A549 (cell line): Measurements from ENCODE around the gene ZNF652. TPM values are rescaled to one million over a fixed set of nuclear protein-coding genes. Genes with fewer than 3 reads are reported as not detected.

Experiments used
- ATAC-seq, 2 experiments: fragments of 200-7000 bp in 1 of 2; fragments of >200 bp in 1 of 2; cut with Nextera tagmentation in 1 of 2; cut with Tn5 transposase in 1 of 2; 3 replicates each; pipeline versions ENCODE4 v1.8.0 to v1.9.1; 2018 to 2020; ENCODE audit warnings: mild to moderate bottlenecking in 1 of 2, moderate library complexity in 1 of 2
- CTCF ChIA-PET: fragments of 300-600 bp; sonication (Branson Sonifier 250); formaldehyde crosslinking; extraction: SDS; loops from one replicate; lab custom pipeline; 2021; ENCODE audit warnings: antibody characterized with exemption, inconsistent platforms; lab: Yijun Ruan, JAX
- POLR2A ChIA-PET: fragments of 350-600 bp; formaldehyde crosslinking; extraction: SDS; loops from one replicate; lab custom pipeline; 2021; ENCODE audit warnings: antibody characterized with exemption, inconsistent platforms; lab: Yijun Ruan, JAX
- DNase-seq, 2 experiments: peaks; one replicate each; pipeline versions ENCODE4 v3.0.0 to v3.0.0-alpha.2; 2011 to 2016; ENCODE audit warnings: low read depth in 1 of 2, low spot score in 1 of 2
- FAIRE-seq: peaks from 2 replicates; lab custom pipeline; 2011; peaks lifted over from hg19 to GRCh38; lab: Jason Lieb, UNC
- H3K27ac ChIP-seq, 2 experiments: fragments of >200 bp; sonication (Bioruptor Twin); formaldehyde crosslinking; 3 replicates each; pipeline ENCODE4 v1.5.1; 2016 to 2017
- H3K4me1 ChIP-seq: fragments of >200 bp; sonication (Bioruptor Twin); formaldehyde crosslinking; 3 replicates; pipeline ENCODE4 v1.6.1; 2016
- H3K4me2 ChIP-seq: fragments of >200 bp; sonication (Bioruptor Twin); formaldehyde crosslinking; 3 replicates; pipeline ENCODE4 v1.6.1; 2016
- H3K4me3 ChIP-seq: fragments of >200 bp; sonication (Bioruptor Twin); formaldehyde crosslinking; 3 replicates; pipeline ENCODE4 v1.5.1; 2016
- H3K9me3 ChIP-seq: fragments of >200 bp; sonication (Bioruptor Twin); formaldehyde crosslinking; 3 replicates; pipeline ENCODE4 v1.6.1; 2016
- CBX2 ChIP-seq: fragments of 200-600 bp; sonication (generic); IDR thresholded peaks from 2 replicates; pipeline ENCODE4 v1.6.1; 2016; ENCODE audit warnings: low read depth, mild to moderate bottlenecking, borderline replicate concordance
- EHF ChIP-seq: fragments of 250-450 bp; sonication (Bioruptor Pico); IDR thresholded peaks from 2 replicates; pipeline ENCODE4 v1.5.0; 2020; ENCODE audit warnings: mild to moderate bottlenecking
- FOSB ChIP-seq: fragments of 250-450 bp; sonication (Bioruptor Pico); IDR thresholded peaks from 2 replicates; pipeline ENCODE4 v1.5.0; 2020; ENCODE audit warnings: mild to moderate bottlenecking, moderate library complexity
- HDAC2 ChIP-seq: fragments of 200-600 bp; sonication (generic); IDR thresholded peaks from 2 replicates; pipeline ENCODE4 v1.6.1; 2016
- HOXA7 ChIP-seq: fragments of 250-450 bp; sonication (Bioruptor Pico); IDR thresholded peaks from 2 replicates; pipeline ENCODE4 v1.5.0; 2020; ENCODE audit warnings: mild to moderate bottlenecking, moderate library complexity
- HOXB13 ChIP-seq: fragments of 250-450 bp; sonication (Bioruptor Pico); IDR thresholded peaks from 2 replicates; pipeline ENCODE4 v1.5.0; 2020; ENCODE audit warnings: low read depth, mild to moderate bottlenecking, moderate library complexity
- HOXB5 ChIP-seq: fragments of 250-450 bp; sonication (Bioruptor Pico); IDR thresholded peaks from 2 replicates; pipeline ENCODE4 v1.5.0; 2020; ENCODE audit warnings: mild to moderate bottlenecking, moderate library complexity
- KDM1A ChIP-seq: fragments of 200-600 bp; sonication (generic); IDR thresholded peaks from 2 replicates; pipeline ENCODE4 v1.6.1; 2016; ENCODE audit warnings: low read depth, mild to moderate bottlenecking
- MAZ ChIP-seq: fragments of 150-350 bp; IDR thresholded peaks from 2 replicates; pipeline ENCODE4 v1.6.1; 2014; ENCODE audit warnings: antibody characterized with exemption, low read depth, low read length, borderline replicate concordance
- MYC ChIP-seq: IDR thresholded peaks from 2 replicates; pipeline ENCODE4 v1.6.1; 2012; ENCODE audit warnings: mild to moderate bottlenecking, inconsistent platforms, low read length, improper control_type of control experiment, borderline replicate concordance
- NFE2L2 ChIP-seq: fragments of 150-350 bp; conservative IDR thresholded peaks from 2 replicates; pipeline ENCODE4 v1.6.1; 2014; ENCODE audit warnings: low read length
- NR3C1 ChIP-seq: fragments of >200 bp; sonication (Bioruptor Twin); formaldehyde crosslinking; IDR thresholded peaks from 3 replicates; pipeline ENCODE4 v1.6.1; 2017
- PHF8 ChIP-seq: fragments of 200-600 bp; sonication (generic); IDR thresholded peaks from 2 replicates; pipeline ENCODE4 v1.6.1; 2016; ENCODE audit warnings: low read depth, mild to moderate bottlenecking, antibody characterized with exemption, moderate library complexity, borderline replicate concordance
- POLR2AphosphoS2 ChIP-seq: conservative IDR thresholded peaks from 2 replicates; pipeline ENCODE4 v1.6.1; 2012; ENCODE audit warnings: low read length, improper control_type of control experiment, inconsistent platforms
- RARB ChIP-seq: fragments of 250-450 bp; sonication (Bioruptor Pico); IDR thresholded peaks from 2 replicates; pipeline ENCODE4 v1.8.0; 2021; ENCODE audit warnings: mild to moderate bottlenecking, moderate library complexity
- RCOR1 ChIP-seq: fragments of 150-350 bp; IDR thresholded peaks from 2 replicates; pipeline ENCODE4 v1.6.1; 2014; ENCODE audit warnings: antibody characterized with exemption, low read length, low read depth
- RFX5 ChIP-seq: fragments of 450-650 bp; IDR thresholded peaks from 2 replicates; pipeline ENCODE4 v1.7.1; 2014; ENCODE audit warnings: antibody characterized with exemption, mild to moderate bottlenecking, moderate library complexity
- SREBF2 ChIP-seq: fragments of 450-650 bp; IDR thresholded peaks from 2 replicates; pipeline ENCODE4 v1.6.1; 2014; ENCODE audit warnings: mild to moderate bottlenecking, moderate library complexity
- ZFP36 ChIP-seq: fragments of 450-650 bp; IDR thresholded peaks from 2 replicates; pipeline ENCODE4 v1.6.1; 2014; ENCODE audit warnings: borderline replicate concordance; ENCODE audit not compliant: partially characterized antibody
- WGBS: methylation state at CpG from one replicate; pipeline ENCODE4 v1.1.6; 2017; ENCODE audit errors: missing lambda C conversion rate; 5-methylcytosine and 5-hydroxymethylcytosine counted together
- polyA plus RNA-seq, 4 experiments: library from polyadenylated mRNA; depleted of rRNA in 3 of 4; stranded (reverse); fragments of >200 nt; fragmentation: RNase III in 1 of 4; extraction: RNeasy Plus Mini Kit Qiagen cat#74134 plus additional on column Dnase treatment in 1 of 4; gene quantifications; 2 replicates in 3 of 4; 3 replicates in 1 of 4; pipeline ENCODE4 v1.2.3, GENCODE V29; 2011 to 2017
- TF ChIP-seq, protein P1 (sequence below): IDR thresholded peaks from 2 replicates; pipeline ENCODE4 v1.6.1; 2012
- TF ChIP-seq, protein P2 (sequence below): fragments of 200-600 bp; sonication (generic); IDR thresholded peaks from 2 replicates; pipeline ENCODE4 v1.6.1; 2016; ENCODE audit warnings: antibody characterized with exemption, mild to moderate bottlenecking, moderate library complexity
- TF ChIP-seq, protein P3 (sequence below): IDR thresholded peaks from 2 replicates; pipeline ENCODE4 v1.6.1; 2012
- TF ChIP-seq, protein P4 (sequence below): fragments of >200 bp; sonication (Bioruptor Twin); formaldehyde crosslinking; IDR thresholded peaks from 2 replicates; pipeline ENCODE4 v1.6.1; 2016
- TF ChIP-seq, protein P5 (sequence below): IDR thresholded peaks from 2 replicates; pipeline ENCODE4 v1.6.1; 2012; ENCODE audit warnings: low read depth, borderline replicate concordance
- TF ChIP-seq, protein P6 (sequence below): fragments of 150-350 bp; IDR thresholded peaks from 2 replicates; pipeline ENCODE4 v1.6.1; 2014; ENCODE audit warnings: low read depth, mild to moderate bottlenecking, low read length
- TF ChIP-seq, protein P7 (sequence below): fragments of 250-450 bp; sonication (Bioruptor Pico); IDR thresholded peaks from 2 replicates; pipeline ENCODE4 v1.5.0; 2021; ENCODE audit warnings: mild to moderate bottlenecking, moderate library complexity, borderline replicate concordance

The ZNF652 gene
- polyA plus RNA-seq, 2 of the 4 experiments (the other 2 are of a cell fraction), result 5.7 to 14.8 TPM

DNA sequence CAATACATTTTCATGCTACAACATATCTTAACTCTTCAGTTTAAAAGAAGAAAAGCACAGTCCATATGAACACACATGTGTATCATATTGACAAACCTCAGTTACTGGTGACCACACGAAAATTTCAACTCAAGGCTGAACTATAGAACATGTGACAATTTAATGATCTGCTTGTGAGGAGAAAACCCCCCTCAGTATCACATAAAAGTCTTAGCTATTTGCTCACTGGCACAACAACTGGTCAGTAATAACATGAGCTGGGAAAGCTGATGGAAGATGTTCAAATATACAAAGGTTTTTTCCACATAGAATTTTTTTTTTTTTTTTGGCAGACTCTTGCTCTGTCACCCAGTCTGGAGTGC lies 19.5 kb downstream of the ZNF652 start (continued):
- TF ChIP-seq, protein P1, sequence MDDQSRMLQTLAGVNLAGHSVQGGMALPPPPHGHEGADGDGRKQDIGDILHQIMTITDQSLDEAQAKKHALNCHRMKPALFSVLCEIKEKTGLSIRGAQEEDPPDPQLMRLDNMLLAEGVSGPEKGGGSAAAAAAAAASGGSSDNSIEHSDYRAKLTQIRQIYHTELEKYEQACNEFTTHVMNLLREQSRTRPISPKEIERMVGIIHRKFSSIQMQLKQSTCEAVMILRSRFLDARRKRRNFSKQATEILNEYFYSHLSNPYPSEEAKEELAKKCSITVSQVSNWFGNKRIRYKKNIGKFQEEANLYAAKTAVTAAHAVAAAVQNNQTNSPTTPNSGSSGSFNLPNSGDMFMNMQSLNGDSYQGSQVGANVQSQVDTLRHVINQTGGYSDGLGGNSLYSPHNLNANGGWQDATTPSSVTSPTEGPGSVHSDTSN, result no peak
- TF ChIP-seq, protein P2, sequence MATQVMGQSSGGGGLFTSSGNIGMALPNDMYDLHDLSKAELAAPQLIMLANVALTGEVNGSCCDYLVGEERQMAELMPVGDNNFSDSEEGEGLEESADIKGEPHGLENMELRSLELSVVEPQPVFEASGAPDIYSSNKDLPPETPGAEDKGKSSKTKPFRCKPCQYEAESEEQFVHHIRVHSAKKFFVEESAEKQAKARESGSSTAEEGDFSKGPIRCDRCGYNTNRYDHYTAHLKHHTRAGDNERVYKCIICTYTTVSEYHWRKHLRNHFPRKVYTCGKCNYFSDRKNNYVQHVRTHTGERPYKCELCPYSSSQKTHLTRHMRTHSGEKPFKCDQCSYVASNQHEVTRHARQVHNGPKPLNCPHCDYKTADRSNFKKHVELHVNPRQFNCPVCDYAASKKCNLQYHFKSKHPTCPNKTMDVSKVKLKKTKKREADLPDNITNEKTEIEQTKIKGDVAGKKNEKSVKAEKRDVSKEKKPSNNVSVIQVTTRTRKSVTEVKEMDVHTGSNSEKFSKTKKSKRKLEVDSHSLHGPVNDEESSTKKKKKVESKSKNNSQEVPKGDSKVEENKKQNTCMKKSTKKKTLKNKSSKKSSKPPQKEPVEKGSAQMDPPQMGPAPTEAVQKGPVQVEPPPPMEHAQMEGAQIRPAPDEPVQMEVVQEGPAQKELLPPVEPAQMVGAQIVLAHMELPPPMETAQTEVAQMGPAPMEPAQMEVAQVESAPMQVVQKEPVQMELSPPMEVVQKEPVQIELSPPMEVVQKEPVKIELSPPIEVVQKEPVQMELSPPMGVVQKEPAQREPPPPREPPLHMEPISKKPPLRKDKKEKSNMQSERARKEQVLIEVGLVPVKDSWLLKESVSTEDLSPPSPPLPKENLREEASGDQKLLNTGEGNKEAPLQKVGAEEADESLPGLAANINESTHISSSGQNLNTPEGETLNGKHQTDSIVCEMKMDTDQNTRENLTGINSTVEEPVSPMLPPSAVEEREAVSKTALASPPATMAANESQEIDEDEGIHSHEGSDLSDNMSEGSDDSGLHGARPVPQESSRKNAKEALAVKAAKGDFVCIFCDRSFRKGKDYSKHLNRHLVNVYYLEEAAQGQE, result no peak
- TF ChIP-seq POLR2AphosphoS2, result no peak
- TF ChIP-seq SREBF2, result no peak
- TF ChIP-seq EHF (CRISPR knock-in tag), result no peak
- no peak for TF ChIP-seq HOXB5 (CRISPR knock-in tag)
- no peak for TF ChIP-seq HDAC2
- no peak for TF ChIP-seq NR3C1

DNA sequence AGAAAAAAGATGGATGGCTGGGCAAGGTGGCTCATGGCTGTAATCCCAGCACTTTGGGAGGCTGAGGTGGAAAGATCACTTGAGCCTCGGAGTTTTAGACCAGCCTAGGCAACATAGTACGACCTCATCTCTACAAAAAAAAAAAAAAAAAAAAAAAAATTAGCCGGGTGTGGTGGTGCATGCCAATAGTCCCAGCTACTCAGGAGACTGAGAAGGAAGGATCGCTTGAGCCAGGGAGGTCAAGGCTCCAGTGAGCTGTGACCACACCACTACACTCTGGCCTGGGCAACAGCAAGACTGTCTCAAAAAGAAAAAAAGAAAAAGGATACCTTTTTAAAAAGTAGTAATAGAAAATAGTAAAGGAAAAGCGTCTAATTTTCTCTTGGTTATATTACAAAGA lies 20.7 kb downstream of the ZNF652 start:
- no peaks in the 10 kb centered on the region for H3K4me1 ChIP-seq
- DNase-seq, result no peak
- no peak for FAIRE-seq
- H3K9me3 ChIP-seq, result no peaks in the 10 kb centered on the region
- WGBS, result 66% methylated on average over 5 of the region's 5 CpGs
- ChIA-PET POLR2A (interaction anchor here (1.0 kb wide), 1 partner anchor 20 kb away, joined by 3 read pairs; no protein-coding TSS in a partner anchor), CTCF (interaction anchor here (0.6 to 2.6 kb wide), 6 partner anchors 8 to 65 kb away, joined by 3 to 24 read pairs (median 3); no protein-coding TSS in a partner anchor)
- no peak overlapping the region for H3K4me3 ChIP-seq
- no peak overlapping the region for H3K27ac ChIP-seq
- H3K4me2 ChIP-seq, result no peak overlapping the region
- ATAC-seq, result no peak; a peak in 1 of 6 replicates
- no peak for TF ChIP-seq MAZ
- no peak for TF ChIP-seq MYC
- TF ChIP-seq, protein P3, sequence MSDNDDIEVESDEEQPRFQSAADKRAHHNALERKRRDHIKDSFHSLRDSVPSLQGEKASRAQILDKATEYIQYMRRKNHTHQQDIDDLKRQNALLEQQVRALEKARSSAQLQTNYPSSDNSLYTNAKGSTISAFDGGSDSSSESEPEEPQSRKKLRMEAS, result no peak
- TF ChIP-seq PHF8, result no peak
- TF ChIP-seq, protein P4, sequence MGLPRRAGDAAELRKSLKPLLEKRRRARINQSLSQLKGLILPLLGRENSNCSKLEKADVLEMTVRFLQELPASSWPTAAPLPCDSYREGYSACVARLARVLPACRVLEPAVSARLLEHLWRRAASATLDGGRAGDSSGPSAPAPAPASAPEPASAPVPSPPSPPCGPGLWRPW, result no peak
- TF ChIP-seq RARB (CRISPR knock-in tag), result no peak
- no peak for TF ChIP-seq HDAC2
- no peak for TF ChIP-seq POLR2AphosphoS2
- TF ChIP-seq, protein P5, sequence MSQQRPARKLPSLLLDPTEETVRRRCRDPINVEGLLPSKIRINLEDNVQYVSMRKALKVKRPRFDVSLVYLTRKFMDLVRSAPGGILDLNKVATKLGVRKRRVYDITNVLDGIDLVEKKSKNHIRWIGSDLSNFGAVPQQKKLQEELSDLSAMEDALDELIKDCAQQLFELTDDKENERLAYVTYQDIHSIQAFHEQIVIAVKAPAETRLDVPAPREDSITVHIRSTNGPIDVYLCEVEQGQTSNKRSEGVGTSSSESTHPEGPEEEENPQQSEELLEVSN, result no peak
- TF ChIP-seq RFX5, result no peak
- TF ChIP-seq CBX2, result no peak

DNA sequence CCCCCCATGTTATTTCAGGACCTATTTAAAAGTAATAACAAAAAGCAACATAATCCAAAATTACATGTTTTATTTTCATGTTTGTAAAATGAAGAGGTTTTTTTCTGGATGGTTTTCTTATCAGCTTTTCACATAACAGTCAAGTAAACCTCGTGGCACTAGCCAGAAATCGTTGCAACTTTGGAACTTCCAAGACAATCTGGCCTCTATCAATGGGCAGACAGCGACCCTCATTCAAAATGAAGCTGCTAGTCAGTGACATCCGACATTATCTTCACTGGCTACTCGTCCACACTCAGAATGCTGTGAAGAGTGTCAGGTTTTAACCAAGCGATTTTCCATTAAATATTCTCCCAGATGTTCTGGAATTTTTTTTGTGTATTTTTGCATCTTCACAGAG lies 22.7 kb downstream of the ZNF652 start:
- ChIA-PET CTCF (interaction anchor here (0.8 to 2.6 kb wide), 5 partner anchors 11 to 217 kb away, joined by 3 to 24 read pairs (median 7); no protein-coding TSS in a partner anchor), POLR2A (no interaction called here)
- Histone ChIP-seq H3K27ac (no peak overlapping the region), H3K4me3 (no peak overlapping the region), H3K4me2 (no peak overlapping the region), H3K4me1 (peaks cover under 1% of the 10 kb centered on the region; the same call in 2 of the 3 replicates), H3K9me3 (no peaks in the 10 kb centered on the region)
- no peak for ATAC-seq
- WGBS, result 89% methylated on average over 6 of the region's 6 CpGs
- DNase-seq, result no peak
- FAIRE-seq, result no peak
- TF ChIP-seq KDM1A (no peak), HOXA7 (CRISPR knock-in tag) (no peak), ZFP36 (no peak), FOSB (CRISPR knock-in tag) (no peak), HDAC2 (no peak), HOXB13 (CRISPR knock-in tag) (no peak), RCOR1 (no peak), RFX5 (no peak), NFE2L2 (no peak), CBX2 (no peak)
- TF ChIP-seq, protein P6, sequence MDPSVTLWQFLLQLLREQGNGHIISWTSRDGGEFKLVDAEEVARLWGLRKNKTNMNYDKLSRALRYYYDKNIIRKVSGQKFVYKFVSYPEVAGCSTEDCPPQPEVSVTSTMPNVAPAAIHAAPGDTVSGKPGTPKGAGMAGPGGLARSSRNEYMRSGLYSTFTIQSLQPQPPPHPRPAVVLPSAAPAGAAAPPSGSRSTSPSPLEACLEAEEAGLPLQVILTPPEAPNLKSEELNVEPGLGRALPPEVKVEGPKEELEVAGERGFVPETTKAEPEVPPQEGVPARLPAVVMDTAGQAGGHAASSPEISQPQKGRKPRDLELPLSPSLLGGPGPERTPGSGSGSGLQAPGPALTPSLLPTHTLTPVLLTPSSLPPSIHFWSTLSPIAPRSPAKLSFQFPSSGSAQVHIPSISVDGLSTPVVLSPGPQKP, result no peak
- TF ChIP-seq, protein P7, sequence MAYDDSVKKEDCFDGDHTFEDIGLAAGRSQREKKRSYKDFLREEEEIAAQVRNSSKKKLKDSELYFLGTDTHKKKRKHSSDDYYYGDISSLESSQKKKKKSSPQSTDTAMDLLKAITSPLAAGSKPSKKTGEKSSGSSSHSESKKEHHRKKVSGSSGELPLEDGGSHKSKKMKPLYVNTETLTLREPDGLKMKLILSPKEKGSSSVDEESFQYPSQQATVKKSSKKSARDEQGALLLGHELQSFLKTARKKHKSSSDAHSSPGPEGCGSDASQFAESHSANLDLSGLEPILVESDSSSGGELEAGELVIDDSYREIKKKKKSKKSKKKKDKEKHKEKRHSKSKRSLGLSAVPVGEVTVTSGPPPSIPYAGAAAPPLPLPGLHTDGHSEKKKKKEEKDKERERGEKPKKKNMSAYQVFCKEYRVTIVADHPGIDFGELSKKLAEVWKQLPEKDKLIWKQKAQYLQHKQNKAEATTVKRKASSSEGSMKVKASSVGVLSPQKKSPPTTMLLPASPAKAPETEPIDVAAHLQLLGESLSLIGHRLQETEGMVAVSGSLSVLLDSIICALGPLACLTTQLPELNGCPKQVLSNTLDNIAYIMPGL (CRISPR knock-in tag), result no peak
- TF ChIP-seq, protein P3, result no peak
- TF ChIP-seq, protein P4, result no peak
